GM23338 (cell line): ENCODE measurements around the gene RHEBL1. TPM values are rescaled to one million over a fixed set of nuclear protein-coding genes. Genes with fewer than 3 reads are reported as not detected.

Experiments
- ATAC-seq: fragments of 200-7000 bp; cut with Tn5 transposase; 3 replicates; pipeline ENCODE4 v1.9.1; 2020
- DNase-seq: peaks from one replicate; pipeline ENCODE4 v3.0.0-alpha.2; 2015; ENCODE audit warnings: low spot score
- H2AFZ ChIP-seq: fragments of 200-600 bp; sonication (generic); 2 replicates; pipeline ENCODE4 v1.8.0; 2016; ENCODE audit warnings: antibody characterized with exemption, mild to moderate bottlenecking, moderate library complexity
- H3F3A ChIP-seq: fragments of 200-600 bp; sonication (generic); replicated peaks from 2 replicates; pipeline ENCODE4 v1.8.0; 2017; ENCODE audit warnings: antibody characterized with exemption, mixed run types, low read depth
- H3K27ac ChIP-seq: fragments of 200-600 bp; sonication (generic); 2 replicates; pipeline ENCODE4 v1.6.1; 2016; ENCODE audit warnings: low read depth
- H3K27me3 ChIP-seq: fragments of 200-600 bp; sonication (generic); 2 replicates; pipeline ENCODE4 v1.8.0; 2016; ENCODE audit warnings: mild to moderate bottlenecking, mixed run types, moderate library complexity; ENCODE audit not compliant: insufficient read depth
- H3K36me3 ChIP-seq: fragments of 200-600 bp; sonication (generic); 2 replicates; pipeline ENCODE4 v1.8.0; 2016; ENCODE audit warnings: mild to moderate bottlenecking; ENCODE audit not compliant: insufficient read depth
- H3K4me1 ChIP-seq: fragments of 200-600 bp; sonication (generic); 2 replicates; pipeline ENCODE4 v1.8.0; 2016; ENCODE audit warnings: mild to moderate bottlenecking, moderate library complexity; ENCODE audit not compliant: insufficient read depth
- H3K4me2 ChIP-seq: fragments of 200-600 bp; sonication (generic); 2 replicates; pipeline ENCODE4 v1.7.1; 2017; ENCODE audit warnings: mixed run types
- H3K4me3 ChIP-seq: fragments of 200-600 bp; sonication (generic); 2 replicates; pipeline ENCODE4 v1.6.1; 2016; ENCODE audit warnings: mixed run types
- H3K79me2 ChIP-seq: fragments of 200-600 bp; sonication (generic); replicated peaks from 2 replicates; pipeline ENCODE4 v1.8.0; 2017; ENCODE audit warnings: mild to moderate bottlenecking; ENCODE audit not compliant: insufficient read depth
- H3K9me2 ChIP-seq: fragments of 200-600 bp; sonication (generic); 2 replicates; pipeline ENCODE4 v1.8.0; 2017; ENCODE audit not compliant: insufficient read depth
- H4K20me1 ChIP-seq: fragments of 200-600 bp; sonication (generic); replicated peaks from 2 replicates; pipeline ENCODE4 v1.8.0; 2017; ENCODE audit warnings: mild to moderate bottlenecking; ENCODE audit not compliant: insufficient read depth
- H3K27ac Mint-ChIP-seq: 2 replicates; pipeline ENCODE4 v1.8.0; 2020; ENCODE audit warnings: inconsistent platforms, mild to moderate bottlenecking, moderate library complexity, mixed read lengths
- H3K27me3 Mint-ChIP-seq: 3 replicates; pipeline ENCODE4 v1.8.0; 2022; ENCODE audit warnings: low read depth, mild to moderate bottlenecking, moderate library complexity, mixed read lengths, inconsistent platforms; ENCODE audit not compliant: insufficient read depth, poor library complexity
- H3K36me3 Mint-ChIP-seq: 3 replicates; pipeline ENCODE4 v1.8.0; 2021; ENCODE audit warnings: low read depth, mild to moderate bottlenecking, inconsistent platforms, moderate library complexity, mixed read lengths
- H3K4me1 Mint-ChIP-seq: 3 replicates; pipeline ENCODE4 v1.8.0; 2020; ENCODE audit warnings: mild to moderate bottlenecking, inconsistent platforms, mixed read lengths
- H3K4me3 Mint-ChIP-seq: 3 replicates; pipeline ENCODE4 v1.8.0; 2021; ENCODE audit warnings: moderate library complexity, mild to moderate bottlenecking, inconsistent platforms, mixed read lengths
- H3K9me3 Mint-ChIP-seq: 3 replicates; pipeline ENCODE4 v1.8.0; 2020; ENCODE audit warnings: moderate library complexity, mild to moderate bottlenecking, inconsistent platforms, mixed read lengths
- CREB1 ChIP-seq: fragments of 250-450 bp; sonication (Bioruptor Pico); IDR thresholded peaks from 2 replicates; pipeline ENCODE4 v1.5.0; 2020; ENCODE audit warnings: low read depth, mild to moderate bottlenecking, moderate library complexity
- EZH2 ChIP-seq: fragments of 200-600 bp; sonication (generic); IDR thresholded peaks from one replicate; pipeline ENCODE4 v1.8.0; 2017; ENCODE audit warnings: antibody characterized with exemption, mild to moderate bottlenecking, low read depth; ENCODE audit not compliant: unreplicated experiment
- JUNB ChIP-seq: IDR thresholded peaks from one replicate; pipeline ENCODE4 v1.6.1; 2016; ENCODE audit warnings: antibody characterized with exemption; ENCODE audit not compliant: unreplicated experiment
- POLR2AphosphoS5 ChIP-seq: IDR thresholded peaks from 2 replicates; pipeline ENCODE4 v1.6.1; 2016; ENCODE audit warnings: antibody characterized with exemption, low read depth
- ZNF114 ChIP-seq: fragments of 250-450 bp; sonication (Bioruptor Pico); IDR thresholded peaks from 2 replicates; pipeline ENCODE4 v1.5.0; 2020; ENCODE audit warnings: mild to moderate bottlenecking, moderate library complexity
- ZNF331 ChIP-seq: fragments of 250-450 bp; sonication (Bioruptor Pico); IDR thresholded peaks from 2 replicates; pipeline ENCODE4 v1.5.0; 2020; ENCODE audit warnings: low read depth, mild to moderate bottlenecking, moderate library complexity
- polyA plus RNA-seq: library from polyadenylated mRNA; unstranded; fragments of >200 nt; fragmentation: Nextera tagmentation; extraction: Ambion mirVana; gene quantifications from 2 replicates; pipeline ENCODE4 v1.2.1, GENCODE V29; 2016
- total RNA-seq: library from RNA; depleted of rRNA; stranded (reverse); fragments of >200 nt; shearing (Covaris generic); gene quantifications from 2 replicates; pipeline ENCODE4 v1.2.3, GENCODE V29; 2014
- TF ChIP-seq, protein P1 (sequence below), 2 experiments: fragments of 200-600 bp in 1 of 2; sonication (generic) in 1 of 2; conservative IDR thresholded peaks; 2 replicates each; pipeline versions ENCODE4 v1.5.1 to v1.6.1; 2016 to 2017; ENCODE audit warnings: antibody characterized with exemption in 2 of 2, low read depth in 2 of 2, mild to moderate bottlenecking in 2 of 2, moderate library complexity in 1 of 2
- TF ChIP-seq, protein P2 (sequence below): IDR thresholded peaks from one replicate; pipeline ENCODE4 v1.6.1; 2018; ENCODE audit warnings: antibody characterized with exemption; ENCODE audit not compliant: unreplicated experiment
- TF ChIP-seq, protein P3 (sequence below): IDR thresholded peaks from 2 replicates; pipeline ENCODE4 v1.6.1; 2016; ENCODE audit warnings: antibody characterized with exemption

Gene RHEBL1
- total and polyA plus RNA-seq, 2 experiments from 2014 or later, result 9.4 to 11.8 TPM

DNA sequence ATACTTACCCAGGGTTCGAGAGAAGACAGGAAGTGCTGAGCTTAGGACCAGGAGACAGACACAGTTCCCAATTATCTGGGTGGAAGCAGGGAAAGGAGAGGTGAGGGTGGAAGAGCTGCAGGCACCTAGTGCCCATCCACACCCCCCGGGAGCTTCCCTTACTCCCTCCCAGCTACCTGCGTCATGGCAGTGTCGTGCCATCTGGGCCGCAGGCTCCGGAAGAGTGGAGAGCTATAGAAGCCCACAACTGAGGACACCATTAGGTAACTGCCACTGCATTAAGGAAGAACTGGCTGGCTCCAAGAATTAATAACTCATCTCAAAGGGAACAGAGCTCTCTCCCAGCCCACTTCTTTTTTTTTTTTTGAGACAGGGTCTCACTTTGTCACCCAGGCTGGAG, 30.6 kb upstream of the RHEBL1 start:
- H2AFZ ChIP-seq, result no peak overlapping the region
- H3K36me3 Mint-ChIP-seq, result peaks cover 43% of the 10 kb centered on the region
- H3K4me1 Mint-ChIP-seq, result peaks cover 8% of the 10 kb centered on the region
- peaks cover 9% of the 10 kb centered on the region for H4K20me1 ChIP-seq
- H3K9me3 Mint-ChIP-seq, result no peaks in the 10 kb centered on the region
- H3K36me3 ChIP-seq, result peaks cover 4% of the 10 kb centered on the region; the same call in 1 of the 2 replicates
- TF ChIP-seq ZNF114 (CRISPR knock-in tag), result no peak
- no peaks in the 10 kb centered on the region for H3K9me2 ChIP-seq
- no peak overlapping the region for H3K27ac Mint-ChIP-seq
- DNase-seq, result no peak
- H3F3A ChIP-seq, result 0 out of 2 replicates have a peak, but pooled peaks cover 2% of the 10 kb centered on the region
- ATAC-seq, result no peak
- H3K4me2 ChIP-seq, result no peak overlapping the region
- H3K4me3 Mint-ChIP-seq, result no peak overlapping the region
- no peak overlapping the region for H3K27ac ChIP-seq
- no peak overlapping the region for H3K4me3 ChIP-seq
- H3K27me3 ChIP-seq, result peaks cover 11% of the 10 kb centered on the region
- H3K79me2 ChIP-seq, result no peaks in the 10 kb centered on the region
- H3K4me1 ChIP-seq, result 0 out of 2 replicates have a peak, but pooled peaks cover 2% of the 10 kb centered on the region
- H3K27me3 Mint-ChIP-seq, result peaks cover 12% of the 10 kb centered on the region

DNA sequence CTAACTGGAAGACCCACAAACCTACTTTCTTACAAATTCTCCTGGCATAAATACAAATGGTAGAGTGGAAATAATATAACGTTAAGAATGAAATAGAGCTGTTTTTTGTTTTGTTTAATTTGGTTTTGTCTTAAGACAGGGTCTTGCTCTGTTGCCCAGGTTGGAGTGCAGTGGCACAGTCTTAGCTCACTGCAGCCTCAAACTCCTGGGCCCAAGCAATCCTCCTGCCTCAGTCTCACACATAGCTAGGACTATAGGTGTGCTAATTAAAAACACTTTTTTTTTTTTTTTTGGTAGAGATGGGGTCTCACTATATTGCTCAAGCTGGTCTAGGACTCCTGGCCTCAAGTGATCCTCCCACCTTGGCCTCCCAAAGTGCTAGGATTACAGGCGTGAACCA, 28.9 kb upstream of the RHEBL1 start:
- no peak overlapping the region for H3K27ac ChIP-seq
- no peak overlapping the region; the same call in 2 of the 3 replicates for H3K4me3 Mint-ChIP-seq
- no peak for TF ChIP-seq ZNF114 (CRISPR knock-in tag)
- TF ChIP-seq, protein P1, sequence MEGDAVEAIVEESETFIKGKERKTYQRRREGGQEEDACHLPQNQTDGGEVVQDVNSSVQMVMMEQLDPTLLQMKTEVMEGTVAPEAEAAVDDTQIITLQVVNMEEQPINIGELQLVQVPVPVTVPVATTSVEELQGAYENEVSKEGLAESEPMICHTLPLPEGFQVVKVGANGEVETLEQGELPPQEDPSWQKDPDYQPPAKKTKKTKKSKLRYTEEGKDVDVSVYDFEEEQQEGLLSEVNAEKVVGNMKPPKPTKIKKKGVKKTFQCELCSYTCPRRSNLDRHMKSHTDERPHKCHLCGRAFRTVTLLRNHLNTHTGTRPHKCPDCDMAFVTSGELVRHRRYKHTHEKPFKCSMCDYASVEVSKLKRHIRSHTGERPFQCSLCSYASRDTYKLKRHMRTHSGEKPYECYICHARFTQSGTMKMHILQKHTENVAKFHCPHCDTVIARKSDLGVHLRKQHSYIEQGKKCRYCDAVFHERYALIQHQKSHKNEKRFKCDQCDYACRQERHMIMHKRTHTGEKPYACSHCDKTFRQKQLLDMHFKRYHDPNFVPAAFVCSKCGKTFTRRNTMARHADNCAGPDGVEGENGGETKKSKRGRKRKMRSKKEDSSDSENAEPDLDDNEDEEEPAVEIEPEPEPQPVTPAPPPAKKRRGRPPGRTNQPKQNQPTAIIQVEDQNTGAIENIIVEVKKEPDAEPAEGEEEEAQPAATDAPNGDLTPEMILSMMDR (conservative IDR thresholded peaks at IDR 0.05; ENCODE audit: low read depth in 2 of 2), result no peak
- no peak for TF ChIP-seq CREB1 (CRISPR knock-in tag)
- TF ChIP-seq ZNF331 (CRISPR knock-in tag), result no peak
- TF ChIP-seq, protein P2, sequence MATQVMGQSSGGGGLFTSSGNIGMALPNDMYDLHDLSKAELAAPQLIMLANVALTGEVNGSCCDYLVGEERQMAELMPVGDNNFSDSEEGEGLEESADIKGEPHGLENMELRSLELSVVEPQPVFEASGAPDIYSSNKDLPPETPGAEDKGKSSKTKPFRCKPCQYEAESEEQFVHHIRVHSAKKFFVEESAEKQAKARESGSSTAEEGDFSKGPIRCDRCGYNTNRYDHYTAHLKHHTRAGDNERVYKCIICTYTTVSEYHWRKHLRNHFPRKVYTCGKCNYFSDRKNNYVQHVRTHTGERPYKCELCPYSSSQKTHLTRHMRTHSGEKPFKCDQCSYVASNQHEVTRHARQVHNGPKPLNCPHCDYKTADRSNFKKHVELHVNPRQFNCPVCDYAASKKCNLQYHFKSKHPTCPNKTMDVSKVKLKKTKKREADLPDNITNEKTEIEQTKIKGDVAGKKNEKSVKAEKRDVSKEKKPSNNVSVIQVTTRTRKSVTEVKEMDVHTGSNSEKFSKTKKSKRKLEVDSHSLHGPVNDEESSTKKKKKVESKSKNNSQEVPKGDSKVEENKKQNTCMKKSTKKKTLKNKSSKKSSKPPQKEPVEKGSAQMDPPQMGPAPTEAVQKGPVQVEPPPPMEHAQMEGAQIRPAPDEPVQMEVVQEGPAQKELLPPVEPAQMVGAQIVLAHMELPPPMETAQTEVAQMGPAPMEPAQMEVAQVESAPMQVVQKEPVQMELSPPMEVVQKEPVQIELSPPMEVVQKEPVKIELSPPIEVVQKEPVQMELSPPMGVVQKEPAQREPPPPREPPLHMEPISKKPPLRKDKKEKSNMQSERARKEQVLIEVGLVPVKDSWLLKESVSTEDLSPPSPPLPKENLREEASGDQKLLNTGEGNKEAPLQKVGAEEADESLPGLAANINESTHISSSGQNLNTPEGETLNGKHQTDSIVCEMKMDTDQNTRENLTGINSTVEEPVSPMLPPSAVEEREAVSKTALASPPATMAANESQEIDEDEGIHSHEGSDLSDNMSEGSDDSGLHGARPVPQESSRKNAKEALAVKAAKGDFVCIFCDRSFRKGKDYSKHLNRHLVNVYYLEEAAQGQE, result no peak
- TF ChIP-seq EZH2, result no peak
- TF ChIP-seq, protein P3, sequence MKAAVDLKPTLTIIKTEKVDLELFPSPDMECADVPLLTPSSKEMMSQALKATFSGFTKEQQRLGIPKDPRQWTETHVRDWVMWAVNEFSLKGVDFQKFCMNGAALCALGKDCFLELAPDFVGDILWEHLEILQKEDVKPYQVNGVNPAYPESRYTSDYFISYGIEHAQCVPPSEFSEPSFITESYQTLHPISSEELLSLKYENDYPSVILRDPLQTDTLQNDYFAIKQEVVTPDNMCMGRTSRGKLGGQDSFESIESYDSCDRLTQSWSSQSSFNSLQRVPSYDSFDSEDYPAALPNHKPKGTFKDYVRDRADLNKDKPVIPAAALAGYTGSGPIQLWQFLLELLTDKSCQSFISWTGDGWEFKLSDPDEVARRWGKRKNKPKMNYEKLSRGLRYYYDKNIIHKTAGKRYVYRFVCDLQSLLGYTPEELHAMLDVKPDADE, result no peak
- no peak for TF ChIP-seq POLR2AphosphoS5
- TF ChIP-seq JUNB, result no peak

More for the DNA sequence above, 28.9 kb upstream of the RHEBL1 start:
- H3K27me3 Mint-ChIP-seq, result peaks cover 25% of the 10 kb centered on the region
- H3K79me2 ChIP-seq, result no peaks in the 10 kb centered on the region
- 0 out of 2 replicates have a peak, but pooled peaks cover 4% of the 10 kb centered on the region for H3F3A ChIP-seq
- H2AFZ ChIP-seq, result no peak overlapping the region
- no peaks in the 10 kb centered on the region for H3K9me3 Mint-ChIP-seq
- peaks cover 16% of the 10 kb centered on the region for H3K4me1 ChIP-seq
- peaks cover 28% of the 10 kb centered on the region for H3K27me3 ChIP-seq
- H3K36me3 ChIP-seq, result peaks cover 4% of the 10 kb centered on the region; the same call in 1 of the 2 replicates
- H3K4me1 Mint-ChIP-seq, result peaks cover 18% of the 10 kb centered on the region
- DNase-seq, result no peak
- H3K27ac Mint-ChIP-seq, result no peak overlapping the region
- no peak overlapping the region for H3K4me3 ChIP-seq
- H3K4me2 ChIP-seq, result no peak overlapping the region
- peaks cover 38% of the 10 kb centered on the region for H3K36me3 Mint-ChIP-seq
- H4K20me1 ChIP-seq, result peaks cover 10% of the 10 kb centered on the region
- ATAC-seq, result no peak
- H3K9me2 ChIP-seq, result no peaks in the 10 kb centered on the region
